Stimulated activated naive B cell treated with anti-CD40 and anti-IgM and Interleukin-4, amounts not matched to agents 10 μg/mL and 1 μg/mL and 100 μg/mL, for 72 hours (primary cell): ENCODE data around the gene MED8.
A peak's percentile ranks its signal among the peaks of the same experiment; 100 is the strongest.

Experiments used
- ATAC-seq, 2 donors: fragments of 150-1000 bp; cut with Tn5 transposase; replicated peaks; 2 replicates each; pipeline ENCODE4 v1.10.0; 2021; ENCODE audit warnings: moderate library complexity in 1 of 2
- DNase-seq: peaks from one replicate; pipeline ENCODE4 v3.0.0; 2021
- H3K27ac Mint-ChIP-seq: one replicate; pipeline ENCODE4 v1.8.0; 2022; ENCODE audit warnings: mild to moderate bottlenecking, mixed read lengths
- H3K27me3 Mint-ChIP-seq, 2 donors: one replicate each; pipeline ENCODE4 v1.8.0; 2022; ENCODE audit warnings: mixed read lengths in 2 of 2
- H3K36me3 Mint-ChIP-seq, 2 donors: one replicate each; pipeline ENCODE4 v1.8.0; 2022; ENCODE audit warnings: mixed read lengths in 2 of 2, mild to moderate bottlenecking in 1 of 2
- H3K4me1 Mint-ChIP-seq, 2 donors: one replicate each; pipeline ENCODE4 v1.8.0; 2022; ENCODE audit warnings: mixed read lengths in 2 of 2, mild to moderate bottlenecking in 1 of 2
- H3K4me3 Mint-ChIP-seq, 2 donors: one replicate each; pipeline ENCODE4 v1.8.0; 2022; ENCODE audit warnings: mild to moderate bottlenecking in 2 of 2, mixed read lengths in 2 of 2, moderate library complexity in 1 of 2
- H3K9me3 Mint-ChIP-seq, 2 donors: one replicate each; pipeline ENCODE4 v1.8.0; 2022; ENCODE audit warnings: mixed read lengths in 2 of 2, mild to moderate bottlenecking in 1 of 2

MED8 gene, protein sequence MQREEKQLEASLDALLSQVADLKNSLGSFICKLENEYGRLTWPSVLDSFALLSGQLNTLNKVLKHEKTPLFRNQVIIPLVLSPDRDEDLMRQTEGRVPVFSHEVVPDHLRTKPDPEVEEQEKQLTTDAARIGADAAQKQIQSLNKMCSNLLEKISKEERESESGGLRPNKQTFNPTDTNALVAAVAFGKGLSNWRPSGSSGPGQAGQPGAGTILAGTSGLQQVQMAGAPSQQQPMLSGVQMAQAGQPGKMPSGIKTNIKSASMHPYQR

DNA sequence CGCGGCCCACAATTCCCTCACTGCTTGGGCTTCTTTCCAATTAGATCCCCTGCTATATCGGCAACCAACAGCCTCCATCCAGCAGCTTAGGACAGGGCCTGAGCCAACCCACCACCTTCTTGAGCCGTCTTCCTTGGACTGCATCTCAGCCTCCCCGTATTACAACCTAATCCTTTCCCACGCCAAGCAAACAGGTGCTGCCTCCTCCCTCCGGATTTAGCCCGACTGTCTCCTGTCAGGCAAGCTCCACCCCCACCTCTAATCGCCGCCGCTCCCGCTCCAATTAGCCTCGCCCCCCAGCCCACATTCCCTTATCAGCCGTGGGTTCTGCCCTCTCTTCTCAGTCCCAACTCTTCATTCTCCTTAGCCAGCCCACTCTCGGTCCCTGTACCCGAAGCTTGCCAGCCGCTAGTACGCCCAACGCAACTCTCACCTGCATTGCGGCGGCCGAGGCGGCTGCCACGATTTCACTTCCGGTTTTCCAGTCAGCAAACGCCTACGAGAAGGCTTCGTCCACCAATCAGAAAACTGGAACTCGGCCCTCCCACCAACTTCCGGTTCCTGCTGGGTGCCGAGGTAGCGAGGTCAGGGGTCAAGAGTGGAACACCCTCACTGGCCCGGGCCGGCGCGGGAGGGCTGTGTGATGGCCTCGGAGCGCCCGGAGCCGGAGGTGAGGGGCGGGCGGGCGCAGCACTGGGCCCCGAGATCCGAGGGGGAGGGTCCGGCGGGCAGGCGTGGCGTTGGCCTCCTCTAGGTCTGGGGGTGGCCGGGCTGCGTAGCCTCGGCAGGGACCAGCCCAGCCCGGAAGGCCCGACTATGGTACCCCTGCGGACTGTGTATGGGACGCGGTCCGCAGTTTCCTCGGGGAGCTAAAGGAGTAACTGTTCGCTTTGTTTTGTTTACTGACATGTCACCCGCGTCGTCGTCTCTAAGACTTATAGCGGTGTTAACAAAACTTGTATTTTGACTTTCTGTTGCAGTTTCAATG lies at the start of gene MED8, which contains the start of gene SZT2:
TSS of gene MED8 (minus strand) at position 475 of the 988 bp plus-strand sequence. CDS start at position 439, 36 bp downstream.
TSS of gene SZT2 (plus strand) at position 574 of the 988 bp plus-strand sequence. CDS start at position 644, 70 bp downstream.
- H3K27me3 Mint-ChIP-seq: no peaks in the 10 kb centered on the region
- H3K4me3 Mint-ChIP-seq: peak within 1 kb of the TSS; percentile 96 to 99
- peaks cover 30 to 31% of the 10 kb centered on the region in 2 donors for H3K4me1 Mint-ChIP-seq
- peak; percentile 92 for DNase-seq
- H3K9me3 Mint-ChIP-seq: no peaks in the 10 kb centered on the region
- peak within 1 kb of the TSS; percentile 96 for H3K27ac Mint-ChIP-seq
- H3K36me3 Mint-ChIP-seq: peaks cover 17 to 38% of the 10 kb centered on the region in 2 donors
- ATAC-seq: peak; percentile 97 to 98

DNA sequence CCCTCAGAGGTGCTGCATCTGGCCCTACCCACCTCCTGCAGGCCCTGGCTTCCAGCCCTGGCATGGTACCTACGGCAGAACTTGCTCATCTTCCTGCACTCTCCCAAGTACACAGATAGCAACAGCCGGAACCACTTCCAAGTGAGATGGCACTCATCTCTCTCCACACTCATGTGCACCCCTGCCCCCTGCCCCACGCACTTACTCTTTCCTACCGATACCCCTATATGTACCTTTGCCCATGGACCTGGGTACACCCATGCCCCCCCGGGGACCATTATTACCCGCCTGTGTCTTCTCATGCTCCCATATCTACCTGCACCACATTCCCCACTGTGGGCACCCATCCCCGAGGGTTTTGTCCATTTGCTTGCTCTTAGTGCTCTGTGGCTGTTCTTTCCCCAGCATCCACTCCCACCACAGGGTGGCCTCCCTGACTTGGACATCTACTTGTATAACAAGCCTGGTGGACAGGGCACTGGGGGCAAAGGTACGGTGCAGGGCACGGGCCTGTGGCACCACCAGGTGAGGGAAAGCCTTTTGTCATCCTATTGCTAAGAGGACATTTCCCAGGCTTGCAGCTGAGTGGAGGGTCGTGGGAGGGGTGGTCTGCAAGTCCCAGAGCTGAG lies 49.5 kb upstream of the MED8 start:
- peak overlapping the region; percentile 52 for H3K27ac Mint-ChIP-seq
- no peaks in the 10 kb centered on the region for H3K9me3 Mint-ChIP-seq
- no peak overlapping the region for H3K4me3 Mint-ChIP-seq
- DNase-seq (no peak), ATAC-seq (no peak)
- H3K36me3 Mint-ChIP-seq: peaks cover 46 to 72% of the 10 kb centered on the region in 2 donors
- no peaks in the 10 kb centered on the region for H3K4me1 Mint-ChIP-seq
- H3K27me3 Mint-ChIP-seq: no peaks in the 10 kb centered on the region

DNA sequence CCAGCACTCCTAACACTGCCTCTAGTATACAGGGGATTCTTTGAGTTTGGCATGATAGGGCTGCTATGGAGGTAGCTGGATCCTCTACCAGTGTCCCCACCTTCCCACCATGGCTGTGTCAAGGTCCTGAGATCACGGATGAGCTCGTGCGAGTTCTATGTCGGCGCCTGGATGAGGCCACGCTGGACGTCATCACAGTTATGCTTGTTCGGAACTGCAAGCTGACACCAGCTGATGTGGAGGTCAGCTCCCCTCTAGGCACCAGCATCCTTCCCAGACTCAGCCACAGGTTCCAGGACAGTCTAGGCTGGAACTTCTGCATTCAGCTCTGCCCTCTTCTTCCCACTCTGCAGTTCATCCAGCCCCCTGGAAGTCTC lies 49.0 kb upstream of the MED8 start:
- no peaks in the 10 kb centered on the region for H3K4me1 Mint-ChIP-seq
- no peaks in the 10 kb centered on the region for H3K9me3 Mint-ChIP-seq
- H3K4me3 Mint-ChIP-seq: no peak overlapping the region
- ATAC-seq (no peak), DNase-seq (no peak)
- H3K36me3 Mint-ChIP-seq: peaks cover 41 to 72% of the 10 kb centered on the region in 2 donors
- H3K27me3 Mint-ChIP-seq: no peaks in the 10 kb centered on the region
- peak overlapping the region; percentile 52 for H3K27ac Mint-ChIP-seq

DNA sequence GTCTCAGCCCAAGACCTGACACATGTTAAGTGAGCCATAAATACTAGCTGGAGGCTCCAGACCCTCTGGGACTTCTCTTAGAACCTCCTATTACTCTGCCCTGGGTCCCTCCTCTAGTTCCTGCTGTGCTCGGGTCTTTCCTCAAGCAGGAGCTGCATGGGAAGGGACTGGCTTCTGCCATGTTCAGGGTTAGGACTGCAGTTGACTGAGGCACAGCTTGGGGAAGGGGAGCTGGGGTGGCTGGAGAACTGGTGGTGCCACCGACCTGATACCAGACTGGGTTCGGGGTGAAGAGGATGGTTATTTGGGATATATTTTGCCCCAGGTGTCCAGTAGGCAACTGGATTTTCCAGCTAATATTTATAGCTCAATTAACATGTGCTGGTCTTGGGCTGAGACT lies 48.4 kb upstream of the MED8 start:
- no peak overlapping the region for H3K4me3 Mint-ChIP-seq
- H3K27me3 Mint-ChIP-seq: no peaks in the 10 kb centered on the region
- no peaks in the 10 kb centered on the region for H3K4me1 Mint-ChIP-seq
- DNase-seq (no peak), ATAC-seq (no peak)
- H3K36me3 Mint-ChIP-seq: peaks cover 39 to 73% of the 10 kb centered on the region in 2 donors
- no peaks in the 10 kb centered on the region for H3K9me3 Mint-ChIP-seq
- peak overlapping the region; percentile 26 for H3K27ac Mint-ChIP-seq

DNA sequence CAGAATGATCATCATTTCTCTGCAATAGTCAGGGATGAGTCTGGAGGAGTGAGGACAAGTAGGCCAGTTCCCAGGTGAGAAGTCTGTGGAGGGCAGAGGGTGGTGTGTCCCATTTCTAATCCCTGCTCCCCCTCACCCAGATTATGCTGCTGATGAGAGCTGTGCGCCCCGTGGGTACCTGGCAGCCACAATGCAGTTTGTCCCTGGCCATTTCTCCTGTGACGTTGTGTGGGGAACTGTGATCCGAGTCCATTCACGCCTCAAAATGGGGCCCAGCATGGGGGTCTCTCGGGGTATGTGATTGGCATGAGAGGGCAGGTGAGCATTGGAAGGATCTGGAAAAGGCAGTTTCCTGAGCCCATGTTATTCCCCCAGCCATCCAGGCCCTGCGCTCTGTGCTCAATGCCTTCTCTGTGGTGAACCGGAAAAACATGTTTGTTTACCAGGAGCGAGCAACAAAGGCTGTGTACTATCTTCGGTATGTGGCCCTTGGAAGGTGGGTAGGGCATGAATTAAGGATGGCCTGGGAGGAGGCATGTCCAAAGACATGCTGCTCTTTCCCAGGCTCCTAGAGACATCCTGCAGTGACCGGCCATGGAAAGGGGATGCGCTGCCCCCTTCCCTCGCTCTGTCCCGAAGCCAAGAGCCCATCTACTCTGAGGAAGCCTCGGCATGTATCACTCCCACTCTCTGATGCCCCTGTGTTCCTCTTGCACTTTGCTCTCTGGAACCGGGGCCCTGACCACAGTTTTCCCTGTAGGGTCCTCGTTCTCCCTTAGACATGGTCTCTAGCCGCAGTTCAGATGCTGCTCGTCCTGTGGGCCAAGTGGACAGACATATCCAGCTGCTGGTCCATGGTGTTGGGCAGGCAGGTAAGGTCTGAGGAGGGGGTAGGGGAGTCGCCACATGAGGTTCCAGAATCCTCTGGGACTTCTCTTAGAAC lies 47.7 kb upstream of the MED8 start:
- H3K4me1 Mint-ChIP-seq: no peaks in the 10 kb centered on the region
- peaks cover 36 to 70% of the 10 kb centered on the region in 2 donors for H3K36me3 Mint-ChIP-seq
- ATAC-seq (no peak), DNase-seq (no peak)
- H3K4me3 Mint-ChIP-seq: no peak overlapping the region
- H3K9me3 Mint-ChIP-seq: no peaks in the 10 kb centered on the region
- peak overlapping the region; percentile 54 for H3K27ac Mint-ChIP-seq
- no peaks in the 10 kb centered on the region for H3K27me3 Mint-ChIP-seq

DNA sequence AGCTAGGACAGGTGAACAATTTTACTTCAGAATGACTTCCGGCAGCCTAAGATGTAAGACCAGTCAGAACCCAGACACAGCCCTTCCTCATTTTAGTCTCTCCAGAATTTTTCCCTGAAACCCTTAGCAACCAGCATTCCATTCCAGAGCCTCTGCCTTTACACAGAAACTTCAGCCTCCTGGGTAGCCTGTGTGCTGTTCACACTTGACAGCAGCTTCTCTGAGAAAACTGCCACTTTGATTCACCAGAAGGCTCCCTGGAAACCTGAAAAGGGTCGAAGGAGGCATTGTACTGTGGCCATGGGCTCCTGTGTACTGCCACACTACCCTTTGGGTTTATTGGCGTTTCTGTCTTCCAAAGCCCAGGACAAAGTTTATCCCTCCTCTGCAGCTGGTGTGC lies 46.8 kb upstream of the MED8 start:
- no peak for DNase-seq
- H3K27ac Mint-ChIP-seq: no peak overlapping the region
- H3K36me3 Mint-ChIP-seq: peaks cover 38 to 73% of the 10 kb centered on the region in 2 donors
- H3K9me3 Mint-ChIP-seq: no peaks in the 10 kb centered on the region
- H3K27me3 Mint-ChIP-seq: no peaks in the 10 kb centered on the region
- H3K4me1 Mint-ChIP-seq: no peaks in the 10 kb centered on the region
- no peak for ATAC-seq
- H3K4me3 Mint-ChIP-seq: no peak overlapping the region

DNA sequence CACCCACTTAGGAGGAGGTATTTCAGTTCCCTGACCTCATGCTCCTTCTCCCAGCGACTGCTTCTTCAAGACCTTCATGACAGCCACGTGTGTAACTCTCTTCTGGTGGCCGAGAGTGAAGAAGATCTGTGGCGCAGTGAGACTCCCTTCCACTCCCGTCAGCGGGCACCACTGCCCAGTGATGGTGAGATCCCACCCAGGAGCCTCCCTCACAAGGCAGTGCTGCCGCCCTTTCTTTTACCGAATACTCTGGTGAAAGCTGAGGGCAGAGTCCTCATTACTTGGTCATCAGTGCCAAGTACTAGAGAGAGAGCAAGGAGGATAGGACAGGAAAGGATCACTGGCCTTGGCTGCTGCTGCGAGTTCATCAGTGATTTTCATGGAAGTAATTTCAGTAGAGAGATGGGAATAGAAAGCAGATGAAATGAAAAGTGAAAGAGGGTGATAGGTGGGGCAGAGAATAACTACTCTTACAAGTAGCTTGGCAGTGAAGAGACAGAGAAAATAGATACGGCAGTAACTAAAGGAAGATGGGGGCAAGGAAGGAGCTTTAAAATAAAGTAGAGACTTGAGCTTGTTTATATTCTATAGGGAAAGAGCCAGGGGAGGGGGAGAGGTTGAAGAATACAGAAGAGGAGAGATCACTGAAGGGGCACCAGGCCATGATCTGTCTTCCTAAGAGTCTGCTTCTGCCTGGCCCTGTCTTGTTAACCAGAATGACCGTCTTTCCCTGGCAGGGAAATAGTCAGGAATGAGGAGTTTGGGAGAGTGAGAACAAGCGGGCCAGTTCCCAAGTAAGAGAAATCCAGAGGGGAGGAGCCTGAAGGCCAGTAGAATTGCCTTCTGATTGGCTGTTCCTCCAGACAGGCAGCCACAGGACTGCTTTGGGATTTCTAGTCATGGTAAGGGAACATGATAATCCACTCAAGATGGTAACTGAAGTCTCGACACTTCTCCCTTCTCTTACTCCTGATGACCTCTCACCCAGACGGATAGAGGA lies 45.8 kb upstream of the MED8 start:
- no peaks in the 10 kb centered on the region for H3K4me1 Mint-ChIP-seq
- no peaks in the 10 kb centered on the region for H3K9me3 Mint-ChIP-seq
- no peaks in the 10 kb centered on the region for H3K27me3 Mint-ChIP-seq
- ATAC-seq (no peak), DNase-seq (no peak)
- H3K27ac Mint-ChIP-seq: no peak overlapping the region
- no peak overlapping the region for H3K4me3 Mint-ChIP-seq
- H3K36me3 Mint-ChIP-seq: peaks cover 38 to 73% of the 10 kb centered on the region in 2 donors

DNA sequence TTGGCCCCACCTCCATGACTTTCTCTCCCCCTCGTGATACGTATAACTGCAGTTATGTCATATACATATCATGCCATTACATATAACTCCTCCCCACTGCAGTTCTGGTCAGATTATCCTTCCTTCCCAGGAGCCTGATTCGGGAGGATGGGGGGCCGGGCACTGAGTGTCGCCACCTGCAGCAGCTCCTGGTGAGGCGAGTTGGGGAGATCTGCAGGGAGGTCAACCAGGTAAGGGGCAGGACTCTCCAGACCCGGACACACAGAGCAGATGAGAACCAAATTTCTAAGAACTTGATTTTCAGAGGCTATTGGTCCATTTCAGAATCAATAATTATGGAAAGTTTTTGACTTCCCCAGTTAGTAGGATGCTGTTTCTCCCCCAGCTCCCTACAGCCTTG lies 44.7 kb upstream of the MED8 start:
- Mint-ChIP-seq H3K4me3 (no peak overlapping the region), H3K36me3 (peaks cover 34 to 74% of the 10 kb centered on the region in 2 donors)
- ATAC-seq: no peak

DNA sequence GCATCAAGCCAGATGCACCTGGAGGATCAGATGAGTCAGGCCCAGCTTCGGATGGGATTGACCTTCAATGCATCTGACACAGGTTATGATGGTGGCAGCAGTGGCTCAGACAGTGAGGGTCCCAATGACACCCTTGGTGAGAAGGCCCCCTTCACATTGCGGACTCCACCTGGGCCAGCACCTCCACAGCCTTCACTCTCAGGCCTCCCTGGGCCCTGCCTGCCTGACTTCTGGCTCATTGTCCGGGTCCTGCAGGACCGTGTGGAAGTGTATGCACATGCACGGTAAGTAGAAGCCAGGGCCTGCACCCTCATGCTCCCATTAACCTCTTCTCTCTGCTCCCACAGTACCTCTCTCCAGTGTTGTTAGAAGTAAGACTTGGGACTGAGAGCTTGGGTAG lies 43.3 kb upstream of the MED8 start:
- Mint-ChIP-seq H3K4me3 (no peak overlapping the region), H3K36me3 (peaks cover 28 to 73% of the 10 kb centered on the region in 2 donors), H3K4me1 (no peaks in the 10 kb centered on the region), H3K27ac (no peak overlapping the region), H3K9me3 (no peaks in the 10 kb centered on the region), H3K27me3 (no peaks in the 10 kb centered on the region)
- ATAC-seq (no peak), DNase-seq (no peak)

More for the DNA sequence above, 44.7 kb upstream of the MED8 start:
- Mint-ChIP-seq H3K4me1 (no peaks in the 10 kb centered on the region), H3K27me3 (no peaks in the 10 kb centered on the region), H3K9me3 (no peaks in the 10 kb centered on the region), H3K27ac (no peak overlapping the region)
- DNase-seq: no peak

DNA sequence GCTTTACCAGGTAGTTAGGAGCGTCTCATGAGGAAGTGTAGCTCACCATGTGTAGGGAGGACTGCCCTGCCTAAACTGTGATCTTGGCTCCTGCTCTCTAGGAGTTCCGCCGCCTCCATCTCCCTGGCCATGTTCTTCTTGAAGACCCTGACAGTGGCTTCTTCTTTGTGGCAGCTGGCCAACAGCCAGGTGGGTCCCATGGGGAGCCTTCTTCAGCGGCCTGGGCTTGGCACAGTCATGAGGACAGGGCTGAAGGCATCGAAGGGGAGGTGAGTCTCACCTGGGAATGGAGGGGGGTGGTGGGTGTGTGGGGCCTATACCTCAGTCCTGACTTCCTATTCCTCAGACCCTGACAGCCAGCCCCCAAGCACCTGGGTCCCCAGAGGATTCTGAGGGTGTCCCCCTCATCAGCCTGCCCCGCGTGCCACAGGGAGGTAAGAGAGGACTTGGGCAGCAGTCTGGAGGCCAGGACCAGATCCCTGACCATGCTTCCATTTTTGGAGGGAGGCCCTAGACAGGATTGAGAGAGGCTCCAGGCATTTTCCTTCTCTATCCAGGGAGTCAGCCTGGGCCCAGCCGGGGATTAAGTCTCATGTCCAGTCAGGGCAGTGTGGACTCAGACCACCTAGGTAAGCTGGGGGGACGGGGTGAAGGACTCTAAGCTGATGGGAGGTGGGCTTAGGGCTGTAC lies 42.7 kb upstream of the MED8 start:
- Mint-ChIP-seq H3K36me3 (peaks cover 26 to 73% of the 10 kb centered on the region in 2 donors), H3K4me3 (no peak overlapping the region), H3K4me1 (no peaks in the 10 kb centered on the region), H3K27me3 (no peaks in the 10 kb centered on the region), H3K9me3 (no peaks in the 10 kb centered on the region), H3K27ac (no peak overlapping the region)
- DNase-seq (no peak), ATAC-seq (no peak)

DNA sequence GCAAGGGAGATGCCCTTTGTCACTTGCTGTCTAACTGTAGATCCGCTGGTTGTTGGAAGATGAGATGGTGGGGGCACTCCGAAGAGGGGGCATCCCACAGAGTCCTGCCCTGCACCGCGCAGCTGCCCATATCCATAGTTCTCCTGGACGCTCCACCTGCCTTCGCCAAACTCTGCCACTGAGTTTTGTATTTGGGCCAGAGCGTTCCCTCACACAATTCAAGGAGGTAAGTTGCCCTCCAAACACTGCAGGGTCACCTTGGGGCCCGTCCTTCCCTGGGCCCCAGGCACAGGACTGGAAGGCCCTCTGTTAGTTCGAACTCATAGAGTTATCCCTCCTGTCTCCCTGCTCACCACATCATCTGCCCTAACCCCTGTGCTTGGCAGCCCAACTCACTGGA lies 42.1 kb upstream of the MED8 start:
- no peak overlapping the region for H3K27ac Mint-ChIP-seq
- no peaks in the 10 kb centered on the region for H3K27me3 Mint-ChIP-seq
- DNase-seq (no peak), ATAC-seq (no peak)
- H3K4me1 Mint-ChIP-seq: peaks cover 0 to 1% of the 10 kb centered on the region in 2 donors
- H3K4me3 Mint-ChIP-seq: no peak overlapping the region
- H3K9me3 Mint-ChIP-seq: no peaks in the 10 kb centered on the region
- peaks cover 32 to 75% of the 10 kb centered on the region in 2 donors for H3K36me3 Mint-ChIP-seq

DNA sequence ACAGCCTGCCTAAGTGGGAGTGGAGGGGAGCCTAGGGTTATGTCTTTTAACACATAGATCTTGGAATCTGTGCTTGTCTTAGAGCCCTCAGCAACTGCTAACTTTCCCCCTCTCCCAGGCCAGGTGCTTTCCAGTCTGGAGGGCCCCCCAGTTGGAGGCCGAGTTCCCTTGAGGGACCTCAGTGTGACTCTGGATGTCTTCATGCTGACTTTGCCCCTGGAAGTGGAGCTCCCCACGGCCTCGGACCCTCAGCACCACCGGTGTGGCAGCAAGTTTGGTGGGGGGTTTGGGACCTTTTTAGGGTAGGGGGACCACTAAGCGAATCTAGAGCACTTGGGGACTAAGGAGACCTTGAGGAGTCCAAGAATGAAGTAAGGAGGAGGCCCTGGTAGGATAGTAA lies 41.2 kb upstream of the MED8 start:
- Mint-ChIP-seq H3K36me3 (peaks cover 33 to 72% of the 10 kb centered on the region in 2 donors), H3K27ac (peak overlapping the region; percentile 72), H3K4me1 (peaks cover 0 to 2% of the 10 kb centered on the region in 2 donors), H3K27me3 (no peaks in the 10 kb centered on the region), H3K9me3 (no peaks in the 10 kb centered on the region), H3K4me3 (no peak overlapping the region)
- no peak for ATAC-seq
- no peak for DNase-seq
